Liver (tissue), 2 donors: ENCODE data around the gene GPI.

Experiments
- CTCF ChIP-seq: fragments of 150-350 bp; IDR thresholded peaks from 2 replicates; pipeline ENCODE4 v1.5.1; 2017; ENCODE audit warnings: improper control_type of control experiment, low read depth, low read length; ENCODE audit not compliant: missing input control
- TF ChIP-seq, protein P1 (sequence below): IDR thresholded peaks from 2 replicates; pipeline ENCODE4 v1.6.1; 2016; ENCODE audit warnings: antibody characterized with exemption, mild to moderate bottlenecking
- donor health status: healthy.

DNA sequence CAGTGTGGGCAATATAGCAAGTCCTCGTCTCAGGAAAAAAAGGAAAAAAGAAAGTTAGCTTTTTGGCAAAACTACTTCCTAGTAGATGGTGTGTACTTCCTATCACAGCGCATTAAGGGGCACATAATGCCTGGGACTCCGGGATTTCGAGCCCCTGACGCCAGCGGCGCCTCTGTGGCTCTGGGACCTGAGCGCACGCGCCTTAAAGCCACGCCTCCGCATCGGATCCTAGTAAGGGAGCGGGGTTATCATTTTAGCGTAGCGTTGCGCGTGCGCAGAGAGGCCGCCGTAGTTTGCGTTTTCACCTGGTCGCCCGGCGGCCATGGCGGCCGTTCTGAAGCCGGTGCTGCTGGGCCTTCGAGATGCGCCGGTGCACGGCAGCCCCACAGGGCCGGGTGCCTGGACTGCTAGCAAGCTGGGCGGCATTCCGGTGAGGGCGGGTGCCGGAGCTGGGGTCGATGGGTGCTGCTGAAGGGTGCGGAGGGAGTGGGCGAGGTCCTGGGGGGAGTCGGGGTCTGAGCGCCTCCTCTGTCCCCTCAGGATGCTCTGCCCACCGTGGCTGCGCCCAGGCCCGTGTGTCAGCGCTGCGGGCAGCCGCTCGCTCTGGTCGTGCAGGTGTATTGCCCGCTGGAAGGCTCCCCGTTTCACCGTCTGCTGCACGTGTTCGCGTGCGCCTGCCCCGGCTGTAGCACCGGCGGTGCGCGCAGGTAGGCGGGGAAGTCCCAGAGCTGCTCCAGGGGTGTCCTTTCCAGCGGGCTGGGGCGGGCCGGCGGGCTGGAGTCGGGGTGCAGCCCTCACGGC lies 39.3 kb downstream of the GPI start, which contains the start of gene PDCD2L:
- TF ChIP-seq CTCF = no peak
- TF ChIP-seq, protein P1, sequence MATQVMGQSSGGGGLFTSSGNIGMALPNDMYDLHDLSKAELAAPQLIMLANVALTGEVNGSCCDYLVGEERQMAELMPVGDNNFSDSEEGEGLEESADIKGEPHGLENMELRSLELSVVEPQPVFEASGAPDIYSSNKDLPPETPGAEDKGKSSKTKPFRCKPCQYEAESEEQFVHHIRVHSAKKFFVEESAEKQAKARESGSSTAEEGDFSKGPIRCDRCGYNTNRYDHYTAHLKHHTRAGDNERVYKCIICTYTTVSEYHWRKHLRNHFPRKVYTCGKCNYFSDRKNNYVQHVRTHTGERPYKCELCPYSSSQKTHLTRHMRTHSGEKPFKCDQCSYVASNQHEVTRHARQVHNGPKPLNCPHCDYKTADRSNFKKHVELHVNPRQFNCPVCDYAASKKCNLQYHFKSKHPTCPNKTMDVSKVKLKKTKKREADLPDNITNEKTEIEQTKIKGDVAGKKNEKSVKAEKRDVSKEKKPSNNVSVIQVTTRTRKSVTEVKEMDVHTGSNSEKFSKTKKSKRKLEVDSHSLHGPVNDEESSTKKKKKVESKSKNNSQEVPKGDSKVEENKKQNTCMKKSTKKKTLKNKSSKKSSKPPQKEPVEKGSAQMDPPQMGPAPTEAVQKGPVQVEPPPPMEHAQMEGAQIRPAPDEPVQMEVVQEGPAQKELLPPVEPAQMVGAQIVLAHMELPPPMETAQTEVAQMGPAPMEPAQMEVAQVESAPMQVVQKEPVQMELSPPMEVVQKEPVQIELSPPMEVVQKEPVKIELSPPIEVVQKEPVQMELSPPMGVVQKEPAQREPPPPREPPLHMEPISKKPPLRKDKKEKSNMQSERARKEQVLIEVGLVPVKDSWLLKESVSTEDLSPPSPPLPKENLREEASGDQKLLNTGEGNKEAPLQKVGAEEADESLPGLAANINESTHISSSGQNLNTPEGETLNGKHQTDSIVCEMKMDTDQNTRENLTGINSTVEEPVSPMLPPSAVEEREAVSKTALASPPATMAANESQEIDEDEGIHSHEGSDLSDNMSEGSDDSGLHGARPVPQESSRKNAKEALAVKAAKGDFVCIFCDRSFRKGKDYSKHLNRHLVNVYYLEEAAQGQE = no peak
